Spleen (tissue), 11 donors: ENCODE measurements around the gene GPR61. TPM values are rescaled to one million over a fixed set of nuclear protein-coding genes. Genes with fewer than 3 reads are reported as not detected.

Experiments
- DNase-seq: peaks from one replicate; pipeline ENCODE4 v3.0.0-alpha.2; 2020
- H3K27ac ChIP-seq, 8 donors: fragments of 200-600 bp; sonication (generic) in 7 of 8; 1 replicate in 4 of 8; 2 replicates in 4 of 8; pipeline versions ENCODE4 v1.5.0 to v1.8.0; 2016 to 2021; ENCODE audit warnings: inconsistent platforms in 4 of 8, mild to moderate bottlenecking in 4 of 8, moderate library complexity in 1 of 8
- H3K27me3 ChIP-seq, 7 donors: fragments of 200-600 bp; sonication (generic) in 6 of 7; replicated peaks in 1 of 7; 1 replicate in 4 of 7; 2 replicates in 3 of 7; pipeline versions ENCODE4 v1.5.0 to v1.8.0; 2016 to 2021; ENCODE audit warnings: inconsistent platforms in 3 of 7, mild to moderate bottlenecking in 1 of 7
- H3K36me3 ChIP-seq, 6 donors: fragments of 200-600 bp; sonication (generic) in 5 of 6; 1 replicate in 4 of 6; 2 replicates in 2 of 6; pipeline versions ENCODE4 v1.5.0 to v1.8.0; 2016 to 2021; ENCODE audit warnings: inconsistent platforms in 2 of 6
- H3K4me1 ChIP-seq, 6 donors: fragments of 200-600 bp; sonication (generic) in 5 of 6; 1 replicate in 3 of 6; 2 replicates in 3 of 6; pipeline versions ENCODE4 v1.5.0 to v1.8.0; 2016 to 2021; ENCODE audit warnings: inconsistent platforms in 3 of 6
- H3K4me3 ChIP-seq, 8 donors: fragments of 200-600 bp; sonication (generic) in 7 of 8; 1 replicate in 4 of 8; 2 replicates in 4 of 8; pipeline versions ENCODE4 v1.5.0 to v1.8.0; 2016 to 2021; ENCODE audit warnings: inconsistent platforms in 4 of 8, mild to moderate bottlenecking in 4 of 8, moderate library complexity in 2 of 8
- H3K9me3 ChIP-seq, 8 donors: fragments of 200-600 bp; sonication (generic) in 7 of 8; 1 replicate in 4 of 8; 2 replicates in 4 of 8; pipeline versions ENCODE4 v1.5.0 to v1.8.0; 2016 to 2021; ENCODE audit warnings: inconsistent platforms in 4 of 8
- POLR2A ChIP-seq, 3 donors: fragments of 450-650 bp; IDR thresholded peaks; one replicate each; pipeline ENCODE4 v1.5.1; 2017; ENCODE audit warnings: antibody characterized with exemption in 3 of 3, mild to moderate bottlenecking in 1 of 3
- POLR2AphosphoS5 ChIP-seq, 3 donors: sonication (generic); formaldehyde crosslinking; IDR thresholded peaks; one replicate each; pipeline ENCODE4 v1.5.1; 2017; ENCODE audit warnings: antibody characterized with exemption in 3 of 3
- WGBS, 5 donors: extraction: QIAGEN DNeasy Blood & Tissue Kit in 3 of 5; methylation state at CpG; one replicate each; pipeline versions ENCODE4 v1.1.5 to v1.1.7; 2013 to 2018; 5-methylcytosine and 5-hydroxymethylcytosine counted together
- intact Hi-C: fragments of 100-400 bp; cut with DNase I; formaldehyde crosslinking; loops from one replicate; pipeline ENCODE4 v1.15.0; 2023; ENCODE audit warnings: low total_unique reads
- polyA plus RNA-seq, 3 donors: library from polyadenylated mRNA; stranded (reverse); fragments of 200-250 nt; gene quantifications; one replicate each; pipeline ENCODE4 v1.2.1, GENCODE V29; 2013
- total RNA-seq, 7 donors: library from RNA; depleted of rRNA in 3 of 7; stranded (reverse); fragments of >200 nt in 3 of 7; fragmentation: NEBNext Ultra II Directional in 4 of 7; extraction: Animal tissue kit (Norgen Biotek cat#: 25700) in 4 of 7; gene quantifications; one replicate each; pipeline versions ENCODE4 v1.1.0 to v1.2.1, GENCODE V29; 2016 to 2021
- TF ChIP-seq, protein P1 (sequence below), 11 experiments: fragments of 200-600 bp in 7 of 11; fragments of 450-650 bp in 4 of 11; sonication (generic) in 4 of 11; IDR thresholded peaks in 8 of 11; conservative IDR thresholded peaks in 3 of 11; 1 replicate in 7 of 11; 2 replicates in 4 of 11; pipeline versions ENCODE4 v1.4.0 to v1.8.0; 2016 to 2021; ENCODE audit warnings: antibody characterized with exemption in 11 of 11, inconsistent platforms in 4 of 11, mild to moderate bottlenecking in 1 of 11
- donor health status: healthy with polysubstance abuse.
- donor health status: DM: no; HTN: no; CAD: no; lungs with moderate emphysema.
- donor health status: DM: no; HTN: no; CAD: no.
- donor health status: Bipolar disorder and iron deficiency.
- donor health status: healthy.
- donor health status: DM: no; HTN: no; CAD: no.
- donor health status: DM: yes; HTN: yes; CAD: no.

Gene GPR61
- total and polyA plus RNA-seq, 10 donors, result not detected

DNA sequence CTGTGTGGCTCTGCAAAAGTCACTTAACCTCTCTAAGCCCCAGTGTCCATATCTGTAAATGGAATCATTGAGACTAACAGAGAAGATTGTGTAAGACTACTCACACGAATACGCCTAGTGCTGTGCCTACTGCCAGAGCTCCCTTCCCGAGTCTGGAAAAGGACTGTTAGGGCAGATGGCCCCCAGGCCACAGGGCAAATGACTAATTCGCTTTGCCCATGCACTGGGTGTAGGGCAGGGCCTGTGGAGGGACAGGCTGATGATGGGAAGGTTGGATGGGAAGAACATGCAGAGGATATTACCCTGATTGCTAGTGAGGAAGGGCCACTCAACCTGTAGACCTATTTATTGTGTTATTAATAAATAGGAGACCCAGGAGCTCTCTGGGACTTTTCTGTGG lies 4.2 kb upstream of the GPR61 start:
- no peak overlapping the region for H3K27ac ChIP-seq
- WGBS, 5 donors, result 75 to 89% (median 79%) methylated on average over 4 of the region's 4 CpGs
- intact Hi-C loops, result loop anchor here (10.0 kb wide), 1 partner anchor 111 kb away; the partner anchor contains the start of gene PSMA5

DNA sequence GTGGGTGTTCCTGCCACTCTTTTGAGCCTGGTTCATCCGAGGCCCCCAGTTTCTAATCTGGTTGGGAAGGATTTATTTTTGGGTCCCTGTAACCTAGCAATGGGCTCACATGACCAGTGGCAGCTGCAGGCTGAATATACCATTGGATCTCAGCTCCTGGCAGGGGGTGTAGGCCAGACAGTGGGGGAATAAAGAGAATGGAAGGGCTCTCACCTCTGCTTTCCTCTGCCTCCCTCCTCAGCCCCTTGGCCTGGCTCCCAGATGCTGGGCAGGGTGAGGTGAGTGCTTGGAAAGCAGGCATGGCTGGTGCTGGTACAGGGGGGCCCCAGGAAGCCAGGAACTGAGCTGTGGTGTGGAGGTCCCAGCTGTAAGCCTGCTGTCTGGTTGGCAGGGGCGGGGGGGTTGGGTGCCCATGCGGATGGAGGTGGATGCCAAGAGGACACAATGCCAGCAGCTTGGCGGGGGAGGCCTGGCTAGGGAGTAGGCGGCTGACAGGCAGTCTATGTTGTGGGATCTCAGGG lies 3.6 kb upstream of the GPR61 start:
- no peaks in the 10 kb centered on the region for H3K27me3 ChIP-seq
- no peaks in the 10 kb centered on the region for H3K9me3 ChIP-seq
- no peaks in the 10 kb centered on the region for H3K36me3 ChIP-seq
- DNase-seq, result no peak
- peaks cover 5 to 25% (median 18%) of the 10 kb centered on the region in 6 donors for H3K4me1 ChIP-seq
- intact Hi-C loops, result loop anchor here (10.0 kb wide), 1 partner anchor 111 kb away; the partner anchor contains the start of gene PSMA5
- no peak for TF ChIP-seq POLR2AphosphoS5 (IDR thresholded peaks at IDR 0.05)
- TF ChIP-seq, protein P1, sequence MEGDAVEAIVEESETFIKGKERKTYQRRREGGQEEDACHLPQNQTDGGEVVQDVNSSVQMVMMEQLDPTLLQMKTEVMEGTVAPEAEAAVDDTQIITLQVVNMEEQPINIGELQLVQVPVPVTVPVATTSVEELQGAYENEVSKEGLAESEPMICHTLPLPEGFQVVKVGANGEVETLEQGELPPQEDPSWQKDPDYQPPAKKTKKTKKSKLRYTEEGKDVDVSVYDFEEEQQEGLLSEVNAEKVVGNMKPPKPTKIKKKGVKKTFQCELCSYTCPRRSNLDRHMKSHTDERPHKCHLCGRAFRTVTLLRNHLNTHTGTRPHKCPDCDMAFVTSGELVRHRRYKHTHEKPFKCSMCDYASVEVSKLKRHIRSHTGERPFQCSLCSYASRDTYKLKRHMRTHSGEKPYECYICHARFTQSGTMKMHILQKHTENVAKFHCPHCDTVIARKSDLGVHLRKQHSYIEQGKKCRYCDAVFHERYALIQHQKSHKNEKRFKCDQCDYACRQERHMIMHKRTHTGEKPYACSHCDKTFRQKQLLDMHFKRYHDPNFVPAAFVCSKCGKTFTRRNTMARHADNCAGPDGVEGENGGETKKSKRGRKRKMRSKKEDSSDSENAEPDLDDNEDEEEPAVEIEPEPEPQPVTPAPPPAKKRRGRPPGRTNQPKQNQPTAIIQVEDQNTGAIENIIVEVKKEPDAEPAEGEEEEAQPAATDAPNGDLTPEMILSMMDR (IDR thresholded peaks at IDR 0.05 in 8 of 11, conservative IDR thresholded peaks at IDR 0.05 in 3 of 11), result no peak
- TF ChIP-seq POLR2A (IDR thresholded peaks at IDR 0.05), result no peak
- WGBS, 5 donors, result 73 to 78% (median 75%) methylated on average over 4 to 5 of the region's 5 CpGs
- no peak overlapping the region for H3K27ac ChIP-seq
- no peak overlapping the region for H3K4me3 ChIP-seq

More for the DNA sequence above, 4.2 kb upstream of the GPR61 start:
- H3K9me3 ChIP-seq, result no peaks in the 10 kb centered on the region
- H3K4me1 ChIP-seq, result peaks cover 5 to 29% (median 21%) of the 10 kb centered on the region in 6 donors
- no peak for DNase-seq
- no peak overlapping the region for H3K4me3 ChIP-seq
- no peaks in the 10 kb centered on the region for H3K27me3 ChIP-seq
- TF ChIP-seq POLR2AphosphoS5 (IDR thresholded peaks at IDR 0.05) (no peak), POLR2A (IDR thresholded peaks at IDR 0.05) (no peak)
- TF ChIP-seq, protein P1 (IDR thresholded peaks at IDR 0.05 in 8 of 11, conservative IDR thresholded peaks at IDR 0.05 in 3 of 11), result no peak
- no peaks in the 10 kb centered on the region for H3K36me3 ChIP-seq

DNA sequence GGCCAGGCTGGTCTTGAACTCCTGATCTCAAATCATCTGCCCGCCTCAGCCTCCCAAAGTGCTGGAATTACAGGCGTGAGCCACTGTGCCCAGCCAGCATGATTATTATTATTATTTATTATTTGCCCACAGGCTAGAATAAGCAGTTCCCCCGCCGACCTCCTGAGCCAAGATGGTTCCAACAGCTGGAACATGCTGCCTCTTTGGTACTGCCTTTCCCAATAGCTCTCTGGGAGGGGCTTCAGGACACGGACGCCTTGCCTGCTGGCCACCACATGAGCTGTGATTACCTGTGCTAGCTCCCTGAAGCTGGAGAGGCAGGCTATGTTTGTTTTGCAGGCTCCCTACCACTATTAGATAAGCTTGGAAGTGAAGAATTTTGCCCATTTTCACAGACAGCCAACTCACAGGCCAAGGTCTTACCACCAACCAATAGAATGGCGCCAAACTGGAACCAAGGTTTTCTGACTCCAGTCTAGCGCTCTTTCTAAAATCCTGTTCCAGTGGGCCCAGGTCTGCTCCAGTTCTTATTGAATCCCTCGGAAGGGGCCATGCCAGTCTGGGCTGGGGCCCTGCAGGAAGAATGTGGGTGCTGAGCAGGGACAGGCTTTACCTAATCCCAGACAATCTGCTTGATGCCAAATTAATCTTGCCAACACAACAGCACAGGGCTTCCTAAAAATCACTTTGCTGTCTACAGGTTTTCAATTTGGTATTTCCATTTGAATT lies 2.1 kb upstream of the GPR61 start:
- H3K27ac ChIP-seq, result no peak overlapping the region
- WGBS, 5 donors, result 91 to 96% (median 94%) methylated on average over 9 of the region's 9 CpGs
- H3K4me3 ChIP-seq, result no peak overlapping the region
- TF ChIP-seq POLR2AphosphoS5 (IDR thresholded peaks at IDR 0.05) (no peak), POLR2A (IDR thresholded peaks at IDR 0.05) (no peak)
- TF ChIP-seq, protein P1 (IDR thresholded peaks at IDR 0.05 in 8 of 11, conservative IDR thresholded peaks at IDR 0.05 in 3 of 11), result no peak
- DNase-seq, result no peak
- H3K4me1 ChIP-seq, result peaks cover 2 to 9% (median 5%) of the 10 kb centered on the region in 6 donors
- intact Hi-C loops, result loop anchor here (10.0 kb wide), 1 partner anchor 113 kb away; the partner anchor contains the start of gene PSMA5
- H3K9me3 ChIP-seq, result no peaks in the 10 kb centered on the region
- H3K27me3 ChIP-seq, result no peaks in the 10 kb centered on the region
- no peaks in the 10 kb centered on the region for H3K36me3 ChIP-seq
